Measurements from ENCODE around the gene TXLNG. TPM values are rescaled to one million over a fixed set of nuclear protein-coding genes. Genes with fewer than 3 reads are reported as not detected.

Gene TXLNG
- total and polyA plus RNA-seq, 2 donors (not counting 3 experiments of a cell fraction or from before 2014, with no cell fraction given) = 6.8 to 7.6 TPM

- ChIA-PET CTCF (interaction anchor here (1.0 kb wide), 1 partner anchor 42 kb away, joined by 3 read pairs; no protein-coding TSS in a partner anchor), POLR2A (no interaction called here)
- FAIRE-seq = no peak
- dilution Hi-C loops (cut with MboI; ENCODE audit: extremely low pct_ligation_motif_present, low sequenced_read_pairs) = no loop called here
- Histone ChIP-seq H4K20me1 (replicated peaks; ENCODE audit: control insufficient read depth, extremely low read depth, insufficient read depth, low read length) (no peaks in the 10 kb centered on the region), H3K4me3 (replicated peaks in 1 of 3; ENCODE audit: insufficient read depth in 1 of 3, low read depth in 1 of 3, low read length in 3 of 3) (no peak overlapping the region), H3K9ac (replicated peaks; ENCODE audit: extremely low read depth, insufficient read depth, low read length) (no peak overlapping the region), H3K9me3 (replicated peaks; ENCODE audit: control insufficient read depth, insufficient read depth, low read length) (no peaks in the 10 kb centered on the region), H3K27me3 (ENCODE audit: control insufficient read depth in 2 of 2, insufficient read depth in 2 of 2, low read length in 2 of 2) (no peaks in the 10 kb centered on the region), H3K79me2 (ENCODE audit: control insufficient read depth, insufficient read depth, low read length) (no peaks in the 10 kb centered on the region), H3K4me2 (ENCODE audit: insufficient read depth, low read length) (no peak overlapping the region), H3K9me1 (replicated peaks; ENCODE audit: control insufficient read depth, extremely low read depth, insufficient read depth, low read length) (no peaks in the 10 kb centered on the region), H2AFZ (ENCODE audit: low read depth, low read length) (no peak overlapping the region), H3K27ac (ENCODE audit: insufficient read depth, low read depth, low read length) (no peak overlapping the region), H3K4me1 (ENCODE audit: control insufficient read depth, extremely low read depth, insufficient read depth, low read length) (no peaks in the 10 kb centered on the region), H3K36me3 (ENCODE audit: control insufficient read depth in 2 of 2, extremely low read depth in 1 of 2, insufficient read depth in 2 of 2, low read length in 2 of 2) (no peaks in the 10 kb centered on the region)
- no peak for TF ChIP-seq GATA2 (IDR thresholded peaks at IDR 0.05; ENCODE audit: insufficient read depth, insufficient read length, low read depth, low read length)
- TF ChIP-seq JUN (IDR thresholded peaks at IDR 0.05; ENCODE audit: borderline replicate concordance, insufficient read depth, insufficient read length, low read depth) = no peak
- TF ChIP-seq POLR2A (IDR thresholded peaks at IDR 0.05; ENCODE audit: low read depth, low read length) = no peak
- TF ChIP-seq FOS (IDR thresholded peaks at IDR 0.05; ENCODE audit: borderline replicate concordance, insufficient read depth, low read length) = no peak
- no peak for DNase-seq (ENCODE audit: low read depth, low spot score)
- intact Hi-C loops (cut with micrococcal nuclease) = no loop called here
- no TSS peak for BruUV-seq (replicated peaks)
Measured at GRCh38 chrX:16765594-16765993, 20.7 kb upstream of the TXLNG start.

DNA sequence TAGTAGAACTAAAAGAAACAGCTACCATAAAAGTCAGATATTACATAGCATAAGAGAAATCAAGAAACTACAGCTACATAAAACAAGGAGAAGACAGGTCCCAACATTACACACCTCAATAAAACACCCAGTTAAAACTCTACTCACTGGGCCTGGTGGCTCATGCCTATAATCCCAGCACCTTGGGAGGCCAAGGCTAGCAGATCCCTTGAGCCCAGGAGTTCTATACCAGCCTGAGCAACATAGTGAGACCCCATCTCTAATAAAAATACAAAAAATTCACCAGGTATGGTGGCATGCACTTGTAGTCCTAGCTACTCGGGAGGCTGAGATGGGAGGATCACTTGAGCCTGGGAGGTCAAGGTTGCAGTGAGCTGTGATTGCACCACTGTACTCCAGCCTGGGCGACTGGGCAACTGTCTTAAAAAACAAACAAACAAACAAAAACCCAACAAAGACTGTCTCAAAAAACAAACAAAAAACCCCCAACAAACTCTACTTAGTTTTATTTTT lies 15.2 kb upstream of the TXLNG start:
- H3K79me2 ChIP-seq (ENCODE audit: control insufficient read depth, insufficient read depth, low read length) = no peaks in the 10 kb centered on the region
- FAIRE-seq = no peak
- H3K4me2 ChIP-seq (ENCODE audit: insufficient read depth, low read length) = no peak overlapping the region
- no peaks in the 10 kb centered on the region for H4K20me1 ChIP-seq (replicated peaks; ENCODE audit: control insufficient read depth, extremely low read depth, insufficient read depth, low read length)
- H3K27ac ChIP-seq (ENCODE audit: insufficient read depth, low read depth, low read length) = no peak overlapping the region
- CTCF ChIA-PET = interaction anchor here (1.0 to 1.3 kb wide), 2 partner anchors 8 to 37 kb away, joined by 3 to 6 read pairs; no protein-coding TSS in a partner anchor
- no peak overlapping the region for H3K4me3 ChIP-seq (replicated peaks in 1 of 3; ENCODE audit: insufficient read depth in 1 of 3, low read depth in 1 of 3, low read length in 3 of 3)
- H3K36me3 ChIP-seq (ENCODE audit: control insufficient read depth in 2 of 2, extremely low read depth in 1 of 2, insufficient read depth in 2 of 2, low read length in 2 of 2) = no peaks in the 10 kb centered on the region
- dilution Hi-C loops (cut with MboI; ENCODE audit: extremely low pct_ligation_motif_present, low sequenced_read_pairs) = no loop called here
- H3K4me1 ChIP-seq (ENCODE audit: control insufficient read depth, extremely low read depth, insufficient read depth, low read length) = no peaks in the 10 kb centered on the region
- POLR2A ChIA-PET = interaction anchor here (0.7 to 2.0 kb wide), 5 partner anchors 15 to 897 kb away, joined by 3 to 11 read pairs (median 6); partner anchors contain the start of genes CTPS2, SYAP1 and TXLNG
- TF ChIP-seq JUN (IDR thresholded peaks at IDR 0.05; ENCODE audit: borderline replicate concordance, insufficient read depth, insufficient read length, low read depth) = no peak
- no peak for TF ChIP-seq MAX (IDR thresholded peaks at IDR 0.05; ENCODE audit: insufficient read depth, insufficient read length)
- TF ChIP-seq MYC (IDR thresholded peaks at IDR 0.05; ENCODE audit: low read depth, low read length) = no peak
- no peak for TF ChIP-seq EZH2 (IDR thresholded peaks at IDR 0.05; ENCODE audit: borderline replicate concordance, low read depth, low read length, severe bottlenecking)
- no peaks in the 10 kb centered on the region for H3K9me1 ChIP-seq (replicated peaks; ENCODE audit: control insufficient read depth, extremely low read depth, insufficient read depth, low read length)
- no peak for DNase-seq (ENCODE audit: low read depth, low spot score)
- no peak overlapping the region for H3K9ac ChIP-seq (replicated peaks; ENCODE audit: extremely low read depth, insufficient read depth, low read length)
- H3K27me3 ChIP-seq (ENCODE audit: control insufficient read depth in 2 of 2, insufficient read depth in 2 of 2, low read length in 2 of 2) = no peaks in the 10 kb centered on the region
- H3K9me3 ChIP-seq (replicated peaks; ENCODE audit: control insufficient read depth, insufficient read depth, low read length) = no peaks in the 10 kb centered on the region
- intact Hi-C loops (cut with micrococcal nuclease) = loop anchor here (1.0 to 2.0 kb wide), 2 partner anchors 15 to 52 kb away; partner anchors contain the start of genes SYAP1 and TXLNG
- H2AFZ ChIP-seq (ENCODE audit: low read depth, low read length) = no peak overlapping the region
- BruUV-seq (replicated peaks) = no TSS peak

Measured in endothelial cell of umbilical vein (primary cell).